Activated CD8-positive, alpha-beta memory T cell treated with anti-CD3 and anti-CD28 coated beads, Interleukin-2, amount 50 U/mL, for 24 hours (primary cell): Measurements from ENCODE around the gene TBCC.
A peak's percentile ranks its signal among the peaks of the same experiment; 100 is the strongest.
"Not testable (repeated sequence)": the region's sequence is repeated elsewhere in the genome, so short reads cannot be mapped to it uniquely, and the experiment has no call there.

Experiments used
- DNase-seq: peaks from one replicate; pipeline ENCODE4 v3.0.0-alpha.2; 2020; ENCODE audit errors: extremely low read depth

The TBCC gene, protein sequence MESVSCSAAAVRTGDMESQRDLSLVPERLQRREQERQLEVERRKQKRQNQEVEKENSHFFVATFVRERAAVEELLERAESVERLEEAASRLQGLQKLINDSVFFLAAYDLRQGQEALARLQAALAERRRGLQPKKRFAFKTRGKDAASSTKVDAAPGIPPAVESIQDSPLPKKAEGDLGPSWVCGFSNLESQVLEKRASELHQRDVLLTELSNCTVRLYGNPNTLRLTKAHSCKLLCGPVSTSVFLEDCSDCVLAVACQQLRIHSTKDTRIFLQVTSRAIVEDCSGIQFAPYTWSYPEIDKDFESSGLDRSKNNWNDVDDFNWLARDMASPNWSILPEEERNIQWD

DNA sequence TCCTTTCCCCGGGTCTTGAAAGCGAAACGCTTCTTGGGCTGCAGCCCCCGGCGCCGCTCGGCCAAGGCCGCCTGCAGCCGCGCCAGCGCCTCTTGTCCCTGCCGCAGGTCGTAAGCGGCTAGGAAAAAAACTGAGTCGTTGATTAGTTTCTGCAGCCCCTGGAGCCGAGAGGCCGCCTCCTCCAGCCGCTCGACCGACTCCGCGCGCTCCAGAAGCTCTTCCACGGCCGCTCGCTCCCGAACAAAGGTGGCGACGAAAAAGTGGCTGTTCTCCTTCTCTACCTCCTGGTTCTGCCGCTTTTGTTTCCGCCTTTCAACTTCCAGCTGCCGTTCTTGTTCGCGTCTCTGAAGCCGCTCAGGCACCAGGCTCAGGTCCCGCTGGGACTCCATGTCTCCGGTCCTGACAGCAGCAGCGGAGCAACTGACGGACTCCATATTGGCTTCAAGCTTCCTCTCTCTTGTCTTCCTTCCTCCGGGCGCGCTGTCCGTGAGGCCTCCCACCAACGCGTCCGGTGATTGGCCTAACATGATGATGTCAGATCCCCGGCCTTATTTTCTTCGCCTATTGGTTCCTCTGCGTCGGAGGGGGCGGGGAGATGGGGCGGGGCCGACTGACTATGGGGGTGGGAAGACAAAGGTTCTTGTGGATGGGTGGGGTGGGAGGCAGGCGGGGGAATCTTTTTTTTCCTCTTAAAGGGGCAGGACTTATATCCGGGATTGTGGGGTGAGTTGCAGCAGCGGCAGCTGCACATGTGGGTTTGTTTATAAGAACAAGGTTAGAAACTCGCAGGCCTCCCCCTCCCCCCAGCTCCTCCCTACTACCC, at the start of gene TBCC:
TSS of gene TBCC (minus strand) at position 464 of the 823 bp plus-strand sequence. CDS start at position 434, 30 bp downstream.
- peak; percentile 83 for DNase-seq

DNA sequence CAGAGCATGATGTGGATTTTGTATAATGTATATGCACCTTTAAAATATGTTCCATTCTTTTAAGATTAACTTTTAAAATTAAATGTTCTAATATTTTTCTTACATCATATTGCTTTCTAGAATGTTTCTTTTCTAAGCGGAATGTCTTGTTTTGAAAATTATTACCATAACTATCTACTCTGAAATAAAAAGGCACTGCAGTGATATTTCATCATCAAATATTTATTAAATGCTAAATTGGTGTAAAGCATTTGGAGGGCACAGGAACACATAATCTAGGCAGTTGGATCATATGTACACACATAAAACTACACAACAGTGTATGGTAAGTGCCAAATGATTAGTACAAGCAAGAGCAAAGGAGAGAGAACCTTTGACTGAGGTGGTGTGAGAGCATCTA, 49.7 kb upstream of the TBCC start:
- DNase-seq, result no peak

DNA sequence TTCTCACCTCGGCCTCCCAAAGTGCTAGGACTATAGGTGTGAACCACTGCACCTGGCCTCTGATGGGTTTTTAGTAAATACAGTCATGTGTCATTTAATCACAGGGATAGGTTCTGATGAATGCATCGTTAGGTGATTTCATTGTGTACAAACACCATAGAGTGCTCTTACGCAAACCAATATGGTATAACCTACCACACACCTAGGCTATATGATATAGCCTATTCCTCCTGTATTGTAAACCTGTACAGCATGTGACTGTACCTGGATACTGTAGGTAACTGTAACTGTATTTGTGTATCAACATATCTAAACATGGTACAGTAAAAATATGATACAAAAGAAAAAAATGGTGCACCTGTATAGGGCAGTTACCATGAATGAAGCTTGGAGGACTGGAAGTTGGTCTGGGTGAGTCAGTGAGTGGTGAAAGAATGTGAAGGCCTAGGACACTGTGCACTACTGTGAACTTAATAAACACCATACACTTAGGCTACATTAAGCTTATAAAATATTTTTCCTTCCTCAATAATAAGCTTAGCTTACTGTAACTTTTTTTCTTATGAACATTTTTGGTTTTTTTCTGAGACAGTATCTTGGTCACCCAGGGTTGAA, 45.9 kb upstream of the TBCC start:
- no peak for DNase-seq

- DNase-seq, result no peak
These were observed 44.8 kb upstream of the TBCC start for GRCh38 chr6:42790549-42791181.

DNA sequence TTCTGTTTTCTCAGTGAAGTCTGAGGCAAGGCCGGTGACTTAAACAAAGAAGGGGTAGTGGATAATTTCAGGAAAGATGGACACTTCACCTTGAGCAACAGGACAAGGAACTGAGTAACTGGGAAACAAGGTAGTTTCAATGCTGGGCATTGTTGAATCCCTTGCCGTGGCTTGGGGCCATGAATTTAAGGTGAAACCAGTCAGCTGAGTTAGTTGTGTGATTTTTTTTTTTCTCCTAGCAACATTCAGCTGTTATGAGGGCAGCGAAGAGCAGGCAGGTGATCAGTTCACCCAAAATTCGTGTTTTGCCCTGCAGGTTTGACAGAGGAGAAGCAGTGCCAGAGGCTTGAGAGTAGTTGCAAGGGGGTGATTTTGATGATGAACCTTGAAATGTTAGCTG, 42.8 kb upstream of the TBCC start:
- DNase-seq, result no peak

DNA sequence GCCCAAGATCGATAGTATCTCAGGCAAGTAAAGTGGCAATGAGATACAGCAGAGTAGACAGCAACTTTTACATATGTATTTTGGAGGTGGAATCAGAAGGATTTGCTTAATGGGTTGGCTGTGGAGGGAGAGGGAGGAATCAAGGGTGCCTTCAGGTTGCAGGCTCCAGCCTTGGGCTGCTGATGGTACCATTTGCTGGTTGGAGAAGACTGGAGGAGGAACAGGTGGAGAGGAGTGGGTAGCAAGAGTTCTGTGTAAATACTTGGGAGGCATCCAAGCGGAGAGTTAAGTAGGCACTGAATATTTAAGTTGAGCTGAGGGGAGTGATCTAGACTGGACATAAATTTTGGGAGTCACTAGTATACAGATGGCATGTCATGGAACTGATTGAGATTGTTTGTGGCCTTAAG, 41.2 kb upstream of the TBCC start:
- DNase-seq, result no peak

GRCh38 chr6:42786525-42786985, 40.7 kb upstream of the TBCC start:
- DNase-seq, result no peak

DNA sequence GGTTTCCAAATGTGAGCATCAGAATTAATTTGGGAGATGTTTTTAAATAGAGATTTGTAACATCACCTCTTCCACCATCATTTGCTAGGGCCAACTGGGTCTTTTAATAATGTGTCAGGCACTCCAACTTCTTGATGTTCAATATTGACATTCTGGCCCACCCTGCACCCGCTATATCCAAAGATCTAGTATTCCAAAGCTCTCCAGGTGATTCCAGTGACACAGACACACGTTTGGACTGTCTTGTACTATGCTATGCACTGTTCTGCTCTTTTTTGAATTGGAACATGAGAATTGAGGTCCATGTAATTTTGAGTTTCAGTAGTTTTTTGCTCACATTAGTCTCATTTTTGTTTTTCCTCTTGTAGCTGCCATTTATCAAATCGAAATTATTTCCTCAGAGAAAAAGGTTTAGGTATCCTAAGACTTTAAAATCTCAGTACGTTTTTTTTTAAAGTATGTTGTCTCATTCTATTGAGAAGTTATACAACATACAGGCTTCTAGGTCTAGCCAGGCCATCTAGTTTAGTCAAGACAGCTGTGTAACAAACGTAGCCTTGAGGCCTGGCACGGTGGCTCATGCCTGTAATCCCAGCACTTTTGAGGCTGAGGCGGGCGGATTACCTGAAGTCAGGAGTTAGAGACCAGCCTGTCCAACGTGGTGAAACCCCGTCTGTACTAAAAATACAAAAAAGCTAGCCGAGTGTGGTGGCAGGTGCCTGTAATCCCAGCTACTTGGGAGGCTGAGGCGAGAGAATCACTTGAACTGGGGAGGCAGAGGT, 39.0 kb upstream of the TBCC start:
- no peak for DNase-seq

DNA sequence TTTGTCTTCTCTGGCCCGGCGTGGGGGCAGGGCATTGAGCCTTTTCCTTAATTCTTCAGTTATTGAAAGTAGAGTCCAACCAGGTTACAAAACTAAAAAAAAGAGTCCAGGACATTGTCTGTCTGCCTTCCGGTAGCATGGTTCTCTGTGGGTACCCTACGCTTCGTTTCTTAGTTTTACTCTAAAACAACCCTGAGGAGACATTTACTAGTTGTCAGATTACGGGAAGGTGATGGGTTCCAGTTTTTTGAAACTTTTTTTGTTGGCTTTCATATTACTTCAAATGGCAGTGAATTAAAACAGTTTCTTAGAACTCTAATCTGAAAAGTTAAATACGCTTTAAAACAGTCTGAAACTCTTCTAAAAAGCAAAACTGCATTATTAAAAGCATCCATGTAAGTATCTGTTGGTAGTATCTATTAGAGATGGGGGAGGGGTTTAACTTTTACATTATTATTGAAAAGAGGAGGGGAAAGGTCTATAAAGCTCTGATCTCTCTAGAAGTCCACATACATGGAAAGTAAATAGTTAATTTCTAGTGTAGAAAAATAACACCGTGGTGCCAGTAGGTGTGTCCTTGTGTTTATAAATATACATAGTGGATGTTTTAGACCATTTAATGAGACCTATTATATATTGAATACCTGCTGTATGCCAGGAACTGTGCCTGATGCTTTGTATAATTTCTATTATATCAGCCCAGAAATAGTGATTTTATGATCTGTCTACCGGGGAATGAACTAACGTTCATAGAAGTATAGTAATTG, 38.2 kb upstream of the TBCC start:
- DNase-seq, result no peak

GRCh38 chr6:42783177-42783875, 37.4 kb upstream of the TBCC start:
- DNase-seq, result peak; percentile 21

GRCh38 chr6:42782689-42783176, 36.8 kb upstream of the TBCC start:
- DNase-seq, result peak; percentile 48

DNA sequence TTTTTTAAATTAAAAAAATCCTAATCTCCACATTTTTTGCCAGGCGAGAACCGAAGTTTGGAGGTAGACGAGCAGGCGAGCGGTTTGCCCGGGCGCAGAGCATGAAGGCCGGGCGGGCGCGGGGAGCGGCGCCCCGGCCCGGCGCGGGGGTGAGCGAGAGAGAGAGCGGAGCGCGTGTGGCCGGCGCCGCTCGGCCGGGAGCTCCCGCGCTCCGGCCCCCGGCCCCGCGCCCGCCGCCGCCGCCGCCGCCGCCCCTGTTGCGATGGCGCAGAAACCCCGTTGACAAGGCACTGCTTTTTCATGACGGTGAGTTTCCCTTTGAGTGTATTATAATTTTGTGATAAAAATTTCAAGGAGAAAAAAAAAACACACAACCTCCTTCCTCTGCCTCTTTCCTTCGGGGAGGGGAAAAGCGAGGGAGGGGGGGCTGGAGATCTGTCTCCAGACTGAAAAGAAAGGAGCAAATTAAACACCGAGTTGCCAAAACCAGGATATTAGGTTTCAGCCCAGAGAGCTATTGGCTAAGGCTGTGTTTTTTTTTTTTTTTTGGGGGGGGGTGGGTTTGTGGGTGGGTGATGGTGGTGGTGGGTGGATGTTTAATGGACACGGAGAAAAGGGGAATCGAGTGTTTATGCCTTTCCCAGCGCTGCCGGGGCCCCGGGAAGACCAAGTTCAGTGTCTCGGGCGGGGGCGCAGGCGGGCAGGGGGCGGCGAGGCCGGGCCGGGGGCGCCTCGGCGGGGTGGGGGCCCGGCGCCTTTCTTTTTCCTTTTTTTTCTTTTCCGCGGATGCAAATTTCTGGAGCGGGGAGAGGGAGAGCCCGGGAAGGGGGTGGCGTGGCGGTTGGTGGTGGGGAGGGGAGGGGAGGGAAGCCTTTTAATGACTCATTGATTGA, 36.1 kb upstream of the TBCC start, which contains the start of gene BICRAL:
TSS of gene BICRAL (plus strand) at position 257 of the 893 bp plus-strand sequence. CDS start 39,971 bp downstream, outside the sequence.
- peak; percentile 30 for DNase-seq

DNA sequence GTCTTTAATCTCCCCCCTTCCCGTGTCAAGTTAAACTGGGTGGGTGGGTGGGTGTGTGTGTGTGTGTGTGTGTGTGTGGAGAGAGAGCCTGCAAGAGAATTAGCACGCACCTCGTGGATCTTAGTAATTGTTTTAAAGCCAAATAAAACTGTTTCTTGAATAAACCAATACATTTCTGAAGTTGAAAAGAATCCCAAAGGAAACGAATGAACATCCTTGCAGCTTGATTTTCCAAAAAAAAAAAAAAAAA, 35.6 kb upstream of the TBCC start:
- no peak for DNase-seq

- no peak for DNase-seq
These were observed 33.6 kb upstream of the TBCC start for GRCh38 chr6:42779521-42779920.

DNA sequence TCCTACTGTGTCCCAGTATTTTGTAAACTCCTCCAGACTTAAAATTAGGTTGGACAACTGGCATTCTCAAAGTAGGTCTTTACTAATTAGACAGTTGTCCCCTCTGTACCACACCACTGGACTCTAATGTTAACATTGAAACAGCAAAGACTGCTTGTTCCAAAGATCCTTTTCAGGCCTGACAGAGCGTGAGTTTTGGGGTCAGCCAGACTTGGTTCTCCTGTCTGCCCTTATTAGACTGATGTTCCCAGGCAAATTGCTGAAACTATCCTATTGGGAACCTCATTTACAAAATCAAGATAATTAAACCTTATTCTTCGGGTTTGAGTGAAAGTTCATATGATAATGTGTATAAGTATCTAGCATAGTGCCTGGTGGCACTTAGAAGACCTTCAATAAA, 32.2 kb upstream of the TBCC start:
- DNase-seq, result no peak

- DNase-seq, result no peak
These were observed 31.4 kb upstream of the TBCC start for GRCh38 chr6:42777126-42777822.

DNA sequence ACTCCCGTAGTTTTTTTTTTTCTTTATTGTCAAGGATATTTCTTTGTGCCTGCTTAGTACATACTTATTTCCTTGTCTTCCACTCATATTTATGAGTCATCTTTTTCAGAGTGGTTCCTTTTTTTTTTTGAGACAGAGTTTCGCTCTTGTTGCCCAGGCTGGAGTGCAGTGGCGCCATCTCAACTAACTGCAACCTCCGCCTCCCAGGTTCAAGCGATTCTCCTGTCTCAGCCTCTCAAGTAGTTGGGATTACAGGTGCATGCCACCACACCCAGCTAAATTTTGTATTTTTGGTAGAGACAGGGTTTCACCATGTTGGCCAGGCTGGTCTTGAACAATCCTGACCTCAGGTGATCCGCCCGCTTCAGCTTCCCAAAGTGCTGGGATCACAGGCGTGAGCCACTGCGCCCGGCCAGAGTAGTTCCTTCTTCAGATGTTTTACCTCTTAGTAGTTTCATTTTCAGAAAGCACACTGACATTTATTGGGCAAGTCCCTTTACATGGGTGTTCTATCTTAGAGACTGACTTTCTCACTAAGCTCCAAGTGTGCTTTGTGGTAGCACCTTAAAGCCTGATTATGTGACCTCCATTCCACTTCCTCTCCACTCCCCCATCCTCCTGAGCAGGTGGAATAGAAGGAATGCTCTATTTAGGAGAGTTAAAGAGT, 29.1 kb upstream of the TBCC start:
- not testable (repeated sequence) for DNase-seq

- DNase-seq, result no peak
These were observed 28.3 kb upstream of the TBCC start for GRCh38 chr6:42774201-42774600.
